OCI-LY1 (cell line): ENCODE results near the gene COTL1.

ENCODE experiments used
- H2AFZ ChIP-seq: fragments of 200-600 bp; sonication (generic), shearing (Covaris generic); 2 replicates; pipeline ENCODE4 v1.6.0; 2014; ENCODE audit warnings: antibody characterized with exemption, mild to moderate bottlenecking, low read length
- H3F3A ChIP-seq: fragments of 200-600 bp; sonication (generic), shearing (Covaris generic); 2 replicates; pipeline ENCODE4 v1.6.0; 2014; ENCODE audit warnings: mild to moderate bottlenecking, antibody characterized with exemption, low read length, moderate library complexity; ENCODE audit not compliant: insufficient read depth
- H3K27ac ChIP-seq: fragments of 200-600 bp; sonication (generic); 2 replicates; pipeline ENCODE4 v1.5.1; 2014; ENCODE audit warnings: low read length, mixed run types, mild to moderate bottlenecking, low read depth; ENCODE audit not compliant: poor library complexity, severe bottlenecking
- H3K27me3 ChIP-seq: fragments of 200-600 bp; sonication (generic); 2 replicates; pipeline ENCODE4 v1.6.0; 2014; ENCODE audit warnings: antibody characterized with exemption, mild to moderate bottlenecking, low read length, moderate library complexity; ENCODE audit not compliant: insufficient read depth
- H3K36me3 ChIP-seq: fragments of 200-600 bp; sonication (generic); 2 replicates; pipeline ENCODE4 v1.6.1; 2014; ENCODE audit warnings: mild to moderate bottlenecking, antibody characterized with exemption, low read length, moderate library complexity, mixed read lengths; ENCODE audit not compliant: insufficient read depth
- H3K4me1 ChIP-seq: fragments of 200-600 bp; sonication (generic); 2 replicates; pipeline ENCODE4 v1.5.1; 2014; ENCODE audit warnings: mild to moderate bottlenecking, low read length, moderate library complexity; ENCODE audit not compliant: insufficient read depth, severe bottlenecking
- H3K4me2 ChIP-seq: fragments of 200-600 bp; sonication (generic), shearing (Covaris generic); 2 replicates; pipeline ENCODE4 v1.6.1; 2014; ENCODE audit warnings: low read length
- H3K4me3 ChIP-seq: fragments of 200-600 bp; sonication (generic); 2 replicates; pipeline ENCODE4 v1.5.1; 2014; ENCODE audit warnings: low read length, low read depth, mild to moderate bottlenecking, mixed read lengths; ENCODE audit not compliant: poor library complexity, severe bottlenecking
- H3K79me2 ChIP-seq: fragments of 200-600 bp; shearing (Covaris generic); 2 replicates; pipeline ENCODE4 v1.6.1; 2016; ENCODE audit warnings: mixed run types, low read length, mixed read lengths; ENCODE audit not compliant: insufficient read depth
- H3K9ac ChIP-seq: fragments of 200-600 bp; sonication (generic), shearing (Covaris generic); 2 replicates; pipeline ENCODE4 v1.6.1; 2014; ENCODE audit warnings: mild to moderate bottlenecking, low read length, mixed read lengths
- H3K9me2 ChIP-seq: fragments of 200-600 bp; sonication (generic), shearing (Covaris generic); 2 replicates; pipeline ENCODE4 v1.6.1; 2014; ENCODE audit warnings: low read depth, mild to moderate bottlenecking, low read length, mixed read lengths
- H3K9me3 ChIP-seq: fragments of 200-600 bp; shearing (Covaris generic); 2 replicates; pipeline ENCODE4 v1.6.1; 2014; ENCODE audit warnings: low read length, mixed read lengths
- H4K20me1 ChIP-seq: fragments of 200-600 bp; sonication (generic), shearing (Covaris generic); 2 replicates; pipeline ENCODE4 v1.6.0; 2016; ENCODE audit warnings: mild to moderate bottlenecking, low read length; ENCODE audit not compliant: insufficient read depth
- CTCF ChIP-seq: fragments of 200-600 bp; sonication (generic), shearing (Covaris generic); IDR thresholded peaks from 2 replicates; pipeline ENCODE4 v1.5.1; 2017; ENCODE audit warnings: mild to moderate bottlenecking, antibody characterized with exemption, low read length, moderate library complexity, mixed read lengths
- EZH2 ChIP-seq: fragments of 200-600 bp; sonication (generic), shearing (Covaris generic); IDR thresholded peaks from 2 replicates; pipeline ENCODE4 v1.8.0; 2017; ENCODE audit warnings: borderline replicate concordance, mixed run types, mild to moderate bottlenecking, antibody characterized with exemption, low read length, moderate library complexity, mixed read lengths

COTL1 gene

GRCh38 chr16:84600343-84601229, 17.3 kb downstream of the COTL1 start:
- peak overlapping the region; percentile 75 for H3K9ac ChIP-seq
- H3K4me3 ChIP-seq = peak overlapping the region; percentile 52
- no peaks in the 10 kb centered on the region for H4K20me1 ChIP-seq
- H3F3A ChIP-seq = peaks cover 10% of the 10 kb centered on the region
- peak overlapping the region; percentile 98 for H3K27ac ChIP-seq
- no peaks in the 10 kb centered on the region for H3K9me3 ChIP-seq
- peaks cover 31% of the 10 kb centered on the region for H3K79me2 ChIP-seq
- H3K36me3 ChIP-seq = peaks cover 27% of the 10 kb centered on the region; the same call in 1 of the 2 replicates
- TF ChIP-seq EZH2 (no peak), CTCF (no peak)
- no peaks in the 10 kb centered on the region for H3K27me3 ChIP-seq
- peaks cover 97% of the 10 kb centered on the region for H3K4me1 ChIP-seq
- H2AFZ ChIP-seq = no peak overlapping the region
- no peaks in the 10 kb centered on the region for H3K9me2 ChIP-seq
- H3K4me2 ChIP-seq = peak overlapping the region; percentile 79

- Histone ChIP-seq H3K4me2 (peak overlapping the region; percentile 79), H3K27me3 (no peaks in the 10 kb centered on the region), H3K9me2 (no peaks in the 10 kb centered on the region), H3K9ac (peak overlapping the region; percentile 75), H2AFZ (no peak overlapping the region), H3K27ac (peak overlapping the region; percentile 98), H3K36me3 (peaks cover 24% of the 10 kb centered on the region; the same call in 1 of the 2 replicates), H3F3A (peaks cover 10% of the 10 kb centered on the region), H3K79me2 (peaks cover 23% of the 10 kb centered on the region), H3K4me3 (peak overlapping the region; percentile 52), H3K9me3 (no peaks in the 10 kb centered on the region), H3K4me1 (peaks cover 97% of the 10 kb centered on the region), H4K20me1 (no peaks in the 10 kb centered on the region)
- TF ChIP-seq EZH2 = no peak
- TF ChIP-seq CTCF = no peak
Measured at GRCh38 chr16:84599521-84600202, 18.2 kb downstream of the COTL1 start.

DNA sequence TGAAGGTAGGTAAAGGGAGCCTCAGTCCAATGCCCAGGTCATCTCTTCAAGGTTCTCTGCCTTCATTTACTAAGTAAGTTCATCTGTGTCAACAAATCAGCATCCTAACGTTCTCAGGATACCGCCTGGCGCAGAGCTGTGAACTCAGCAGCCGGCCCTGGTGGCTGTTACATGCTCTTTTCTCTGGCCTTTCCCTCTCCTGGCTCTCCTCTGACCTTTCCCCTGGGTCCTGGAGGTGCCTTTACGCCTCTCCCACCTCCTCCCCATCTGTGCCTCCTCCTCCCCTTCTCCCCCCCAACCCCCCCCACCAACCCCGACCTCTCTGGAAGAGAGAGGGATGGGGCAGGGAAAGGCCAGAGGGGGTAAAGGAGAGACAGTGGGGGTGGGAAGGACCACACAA, 19.5 kb downstream of the COTL1 start:
- H3K9me2 ChIP-seq = no peaks in the 10 kb centered on the region
- peaks cover 22% of the 10 kb centered on the region for H3K79me2 ChIP-seq
- TF ChIP-seq EZH2 (no peak), CTCF (no peak)
- H3K36me3 ChIP-seq = peaks cover 27% of the 10 kb centered on the region; the same call in 1 of the 2 replicates
- peak overlapping the region; percentile 69 for H3K9ac ChIP-seq
- H3K27me3 ChIP-seq = no peaks in the 10 kb centered on the region
- H2AFZ ChIP-seq = no peak overlapping the region
- H3K9me3 ChIP-seq = no peaks in the 10 kb centered on the region
- no peaks in the 10 kb centered on the region for H4K20me1 ChIP-seq
- peak overlapping the region; percentile 48 for H3K4me3 ChIP-seq
- H3K4me1 ChIP-seq = peaks cover 98% of the 10 kb centered on the region
- peak overlapping the region; percentile 82 for H3K4me2 ChIP-seq
- peaks cover 10% of the 10 kb centered on the region for H3F3A ChIP-seq
- peak overlapping the region; percentile 98 for H3K27ac ChIP-seq
